ENCODE measurements around the gene KIF16B.

GRCh38 chr20:16257021-16257420 lies 316.2 kb downstream of the KIF16B start:
- TF ChIP-seq, protein P1, sequence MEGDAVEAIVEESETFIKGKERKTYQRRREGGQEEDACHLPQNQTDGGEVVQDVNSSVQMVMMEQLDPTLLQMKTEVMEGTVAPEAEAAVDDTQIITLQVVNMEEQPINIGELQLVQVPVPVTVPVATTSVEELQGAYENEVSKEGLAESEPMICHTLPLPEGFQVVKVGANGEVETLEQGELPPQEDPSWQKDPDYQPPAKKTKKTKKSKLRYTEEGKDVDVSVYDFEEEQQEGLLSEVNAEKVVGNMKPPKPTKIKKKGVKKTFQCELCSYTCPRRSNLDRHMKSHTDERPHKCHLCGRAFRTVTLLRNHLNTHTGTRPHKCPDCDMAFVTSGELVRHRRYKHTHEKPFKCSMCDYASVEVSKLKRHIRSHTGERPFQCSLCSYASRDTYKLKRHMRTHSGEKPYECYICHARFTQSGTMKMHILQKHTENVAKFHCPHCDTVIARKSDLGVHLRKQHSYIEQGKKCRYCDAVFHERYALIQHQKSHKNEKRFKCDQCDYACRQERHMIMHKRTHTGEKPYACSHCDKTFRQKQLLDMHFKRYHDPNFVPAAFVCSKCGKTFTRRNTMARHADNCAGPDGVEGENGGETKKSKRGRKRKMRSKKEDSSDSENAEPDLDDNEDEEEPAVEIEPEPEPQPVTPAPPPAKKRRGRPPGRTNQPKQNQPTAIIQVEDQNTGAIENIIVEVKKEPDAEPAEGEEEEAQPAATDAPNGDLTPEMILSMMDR (conservative IDR thresholded peaks at IDR 0.05 in 1 of 2, IDR thresholded peaks at IDR 0.05 in 1 of 2; ENCODE audit: extremely low read depth in 1 of 2, insufficient read depth in 1 of 2, low read depth in 1 of 2, low read length in 2 of 2), result no peak
- no peak for TF ChIP-seq EZH2 (IDR thresholded peaks at IDR 0.05; ENCODE audit: borderline replicate concordance, low read length)

Data from mammary epithelial cell (primary cell).